Measurements from ENCODE around the gene GCAT. TPM values are rescaled to one million over a fixed set of nuclear protein-coding genes. Genes with fewer than 3 reads are reported as not detected.

The GCAT gene
- total and polyA plus RNA-seq, 2 of the 13 experiments (the other 11 are each of a cell fraction or from before 2014, with no cell fraction given) = 28.0 to 50.3 TPM

DNA sequence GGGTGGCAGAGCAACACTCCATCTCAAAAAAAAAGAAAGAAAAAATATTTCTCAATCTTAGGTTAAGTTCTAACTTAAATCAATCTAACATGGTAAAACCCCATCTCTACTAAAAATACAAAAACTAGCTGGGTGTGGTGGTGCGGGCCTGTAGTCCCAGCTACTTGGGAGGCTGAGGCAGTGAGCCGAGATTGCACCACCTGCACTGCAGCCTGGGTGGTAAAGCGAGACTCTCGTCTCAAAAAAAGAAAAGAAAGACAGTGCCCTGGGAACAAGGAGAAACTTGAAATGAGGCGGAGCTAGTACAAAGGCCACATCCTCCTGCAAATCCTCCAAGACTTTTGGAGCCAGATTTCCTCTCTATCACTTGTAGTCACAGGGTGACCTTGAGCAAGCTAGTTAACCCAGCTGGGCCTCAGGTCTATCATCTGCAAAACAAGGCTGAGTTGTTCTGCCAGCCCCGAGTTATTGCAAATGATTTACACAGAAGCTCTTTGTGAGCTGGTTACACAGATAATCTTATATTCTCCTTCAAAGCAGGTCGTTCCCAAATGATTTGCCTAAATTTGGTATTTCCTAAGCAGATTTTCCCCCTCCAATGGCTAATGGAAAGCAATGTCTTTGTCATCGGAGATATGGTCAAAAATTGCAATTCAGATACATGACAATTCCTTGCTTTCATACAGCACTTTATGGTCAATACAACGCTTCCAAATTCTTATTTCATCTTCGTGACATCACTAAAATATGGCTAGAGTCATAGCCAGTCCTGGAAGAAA lies 34.5 kb downstream of the GCAT start (continued):
- TF ChIP-seq, protein P1, sequence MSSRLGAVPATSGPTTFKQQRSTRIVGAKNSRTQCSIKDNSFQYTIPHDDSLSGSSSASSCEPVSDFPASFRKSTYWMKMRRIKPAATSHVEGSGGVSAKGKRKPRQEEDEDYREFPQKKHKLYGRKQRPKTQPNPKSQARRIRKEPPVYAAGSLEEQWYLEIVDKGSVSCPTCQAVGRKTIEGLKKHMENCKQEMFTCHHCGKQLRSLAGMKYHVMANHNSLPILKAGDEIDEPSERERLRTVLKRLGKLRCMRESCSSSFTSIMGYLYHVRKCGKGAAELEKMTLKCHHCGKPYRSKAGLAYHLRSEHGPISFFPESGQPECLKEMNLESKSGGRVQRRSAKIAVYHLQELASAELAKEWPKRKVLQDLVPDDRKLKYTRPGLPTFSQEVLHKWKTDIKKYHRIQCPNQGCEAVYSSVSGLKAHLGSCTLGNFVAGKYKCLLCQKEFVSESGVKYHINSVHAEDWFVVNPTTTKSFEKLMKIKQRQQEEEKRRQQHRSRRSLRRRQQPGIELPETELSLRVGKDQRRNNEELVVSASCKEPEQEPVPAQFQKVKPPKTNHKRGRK (CRISPR knock-in tag; IDR thresholded peaks at IDR 0.05) = no peak

DNA sequence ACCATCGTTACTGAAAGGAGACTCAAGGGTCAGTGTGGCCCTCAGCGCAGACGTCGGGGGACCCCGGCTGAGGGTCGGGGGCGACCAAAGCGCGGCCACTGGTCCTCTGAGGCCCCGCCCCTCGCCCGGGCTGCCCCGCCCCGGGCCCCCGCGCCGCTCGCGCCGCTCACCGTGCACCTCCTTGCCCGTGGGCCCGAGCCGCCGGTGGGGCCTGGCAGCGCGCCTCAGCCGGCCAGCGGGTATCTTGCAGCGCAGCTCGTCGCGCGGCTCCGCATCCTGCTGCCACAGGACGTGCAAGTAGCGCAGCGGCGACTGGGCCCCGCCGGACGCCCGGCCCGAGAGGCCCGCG lies 36.0 kb downstream of the GCAT start:
- DNase-seq (ENCODE audit: low spot score) (no peak), FAIRE-seq (no peak), ATAC-seq (peak; percentile 62)
- Histone ChIP-seq H3K4me1 (ENCODE audit: insufficient read depth, low read length) (peaks cover 41% of the 10 kb centered on the region), H3K9ac (ENCODE audit: insufficient read depth, low read depth, low read length) (peak overlapping the region; percentile 86), H3K27me3 (ENCODE audit: control insufficient read depth in 1 of 2, insufficient read depth in 2 of 2, low read length in 2 of 2) (no peaks in the 10 kb centered on the region), H2AFZ (ENCODE audit: low read length) (no peak overlapping the region), H3K79me2 (ENCODE audit: insufficient read depth, low read length) (peaks cover 31% of the 10 kb centered on the region), H4K20me1 (ENCODE audit: insufficient read depth, low read length) (no peaks in the 10 kb centered on the region), H3K9me3 (ENCODE audit: low read length) (no peaks in the 10 kb centered on the region), H3K4me2 (ENCODE audit: low read depth, low read length) (peak overlapping the region; percentile 84), H3K36me3 (replicated peaks in 1 of 2; ENCODE audit: control insufficient read depth in 1 of 2, insufficient read depth in 2 of 2, low read length in 2 of 2) (peaks cover 5 to 8% of the 10 kb centered on the region in 2 experiments), H3K27ac (ENCODE audit: extremely low read length, insufficient read depth, low read length) (peak overlapping the region; percentile 85), H3K4me3 (replicated peaks in 1 of 3; ENCODE audit: insufficient read depth in 1 of 3, low read depth in 2 of 3, low read length in 3 of 3) (peak overlapping the region; percentile 84 to 91 (median 87))
- BruUV-seq (replicated peaks) = no TSS peak
- ChIA-PET CTCF (ENCODE audit: low intra/inter-chr PET ratio, low total read pairs) (no interaction called here), POLR2A (interaction anchor here (0.6 to 4.8 kb wide), 25 partner anchors 9 to 298 kb away, joined by 3 to 59 read pairs (median 5); partner anchors contain the start of genes C22orf23, GCAT, GGA1 and MICALL1)
- in situ Hi-C loops (cut with HindIII; ENCODE audit: extremely low pct_ligation_motif_present, low pct_unique_long_range_greater_than_20kb) = no loop called here
- intact Hi-C loops (cut with micrococcal nuclease; ENCODE audit: unreplicated experiment) = no loop called here
- 3% methylated on average over 8 of the region's 46 CpGs for WGBS (ENCODE audit: low lambda C conversion rate)
- no peak for TF ChIP-seq TMF1 (CRISPR knock-in tag; IDR thresholded peaks at IDR 0.05; ENCODE audit: low read depth)
- TF ChIP-seq IKZF4 (CRISPR knock-in tag; IDR thresholded peaks at IDR 0.05; ENCODE audit: borderline replicate concordance, low read depth, not compliant biosample characterization) = no peak
- TF ChIP-seq, protein P2, sequence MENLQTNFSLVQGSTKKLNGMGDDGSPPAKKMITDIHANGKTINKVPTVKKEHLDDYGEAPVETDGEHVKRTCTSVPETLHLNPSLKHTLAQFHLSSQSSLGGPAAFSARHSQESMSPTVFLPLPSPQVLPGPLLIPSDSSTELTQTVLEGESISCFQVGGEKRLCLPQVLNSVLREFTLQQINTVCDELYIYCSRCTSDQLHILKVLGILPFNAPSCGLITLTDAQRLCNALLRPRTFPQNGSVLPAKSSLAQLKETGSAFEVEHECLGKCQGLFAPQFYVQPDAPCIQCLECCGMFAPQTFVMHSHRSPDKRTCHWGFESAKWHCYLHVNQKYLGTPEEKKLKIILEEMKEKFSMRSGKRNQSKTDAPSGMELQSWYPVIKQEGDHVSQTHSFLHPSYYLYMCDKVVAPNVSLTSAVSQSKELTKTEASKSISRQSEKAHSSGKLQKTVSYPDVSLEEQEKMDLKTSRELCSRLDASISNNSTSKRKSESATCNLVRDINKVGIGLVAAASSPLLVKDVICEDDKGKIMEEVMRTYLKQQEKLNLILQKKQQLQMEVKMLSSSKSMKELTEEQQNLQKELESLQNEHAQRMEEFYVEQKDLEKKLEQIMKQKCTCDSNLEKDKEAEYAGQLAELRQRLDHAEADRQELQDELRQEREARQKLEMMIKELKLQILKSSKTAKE (CRISPR knock-in tag; IDR thresholded peaks at IDR 0.05; ENCODE audit: borderline replicate concordance) = no peak
- peak; percentile 8; the same call in 1 of the 2 replicates for TF ChIP-seq DMAP1 (CRISPR knock-in tag; IDR thresholded peaks at IDR 0.05)
- TF ChIP-seq MBNL3 (CRISPR knock-in tag; conservative IDR thresholded peaks at IDR 0.05) = no peak
- TF ChIP-seq, protein P3, sequence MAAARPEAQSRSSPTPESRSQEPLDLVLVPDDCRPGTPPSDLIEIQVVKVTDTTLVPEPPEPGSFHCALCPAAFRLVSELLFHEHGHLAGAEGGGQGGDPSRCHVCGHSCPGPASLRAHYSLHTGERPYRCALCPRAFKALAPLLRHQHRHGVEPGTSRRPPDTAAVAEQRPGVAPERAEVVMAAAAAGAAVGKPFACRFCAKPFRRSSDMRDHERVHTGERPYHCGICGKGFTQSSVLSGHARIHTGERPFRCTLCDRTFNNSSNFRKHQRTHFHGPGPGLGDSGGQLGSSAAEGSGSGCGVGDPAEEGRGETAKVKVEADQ (CRISPR knock-in tag; IDR thresholded peaks at IDR 0.05; ENCODE audit: borderline replicate concordance) = no peak
- TF ChIP-seq SP2 (CRISPR knock-in tag; IDR thresholded peaks at IDR 0.05) = no peak
- TF ChIP-seq, protein P4, sequence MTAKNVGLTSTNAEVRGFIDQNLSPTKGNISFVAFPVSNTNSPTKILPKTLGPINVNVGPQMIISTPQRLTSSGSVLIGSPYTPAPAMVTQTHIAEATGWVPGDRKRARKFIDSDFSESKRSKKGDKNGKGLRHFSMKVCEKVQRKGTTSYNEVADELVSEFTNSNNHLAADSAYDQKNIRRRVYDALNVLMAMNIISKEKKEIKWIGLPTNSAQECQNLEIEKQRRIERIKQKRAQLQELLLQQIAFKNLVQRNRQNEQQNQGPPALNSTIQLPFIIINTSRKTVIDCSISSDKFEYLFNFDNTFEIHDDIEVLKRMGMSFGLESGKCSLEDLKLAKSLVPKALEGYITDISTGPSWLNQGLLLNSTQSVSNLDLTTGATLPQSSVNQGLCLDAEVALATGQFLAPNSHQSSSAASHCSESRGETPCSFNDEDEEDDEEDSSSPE (CRISPR knock-in tag; IDR thresholded peaks at IDR 0.05) = no peak
- TF ChIP-seq, protein P5, sequence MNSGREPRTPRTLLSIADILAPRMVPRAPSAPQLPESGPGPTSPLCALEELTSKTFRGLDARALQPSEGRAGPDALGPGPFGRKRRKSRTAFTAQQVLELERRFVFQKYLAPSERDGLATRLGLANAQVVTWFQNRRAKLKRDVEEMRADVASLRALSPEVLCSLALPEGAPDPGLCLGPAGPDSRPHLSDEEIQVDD (CRISPR knock-in tag; IDR thresholded peaks at IDR 0.05; ENCODE audit: borderline replicate concordance) = no peak
- TF ChIP-seq BORCS8-MEF2B (CRISPR knock-in tag; IDR thresholded peaks at IDR 0.05) = peak; percentile 32; the same call in 1 of the 2 replicates
- TF ChIP-seq, protein P6, sequence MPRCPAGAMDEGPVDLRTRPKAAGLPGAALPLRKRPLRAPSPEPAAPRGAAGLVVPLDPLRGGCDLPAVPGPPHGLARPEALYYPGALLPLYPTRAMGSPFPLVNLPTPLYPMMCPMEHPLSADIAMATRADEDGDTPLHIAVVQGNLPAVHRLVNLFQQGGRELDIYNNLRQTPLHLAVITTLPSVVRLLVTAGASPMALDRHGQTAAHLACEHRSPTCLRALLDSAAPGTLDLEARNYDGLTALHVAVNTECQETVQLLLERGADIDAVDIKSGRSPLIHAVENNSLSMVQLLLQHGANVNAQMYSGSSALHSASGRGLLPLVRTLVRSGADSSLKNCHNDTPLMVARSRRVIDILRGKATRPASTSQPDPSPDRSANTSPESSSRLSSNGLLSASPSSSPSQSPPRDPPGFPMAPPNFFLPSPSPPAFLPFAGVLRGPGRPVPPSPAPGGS (CRISPR knock-in tag; IDR thresholded peaks at IDR 0.05) = no peak
- TF ChIP-seq ZSCAN20 (CRISPR knock-in tag; IDR thresholded peaks at IDR 0.05; ENCODE audit: borderline replicate concordance) = no peak
